Frontal cortex (tissue), 4 donors: Measurements from ENCODE around the gene RAMACL. TPM values are rescaled to one million over a fixed set of nuclear protein-coding genes. Genes with fewer than 3 reads are reported as not detected.

Experiments used
- DNase-seq, 2 donors: peaks; one replicate each; pipeline ENCODE4 v3.0.0; 2012; ENCODE audit warnings: low spot score in 2 of 2
- FAIRE-seq: peaks from 2 replicates; lab custom pipeline; 2012; peaks lifted over from hg19 to GRCh38; lab: Jason Lieb, UNC
- total RNA-seq: library from RNA; depleted of rRNA; stranded (reverse); fragments of >200 nt; gene quantifications from one replicate; pipeline ENCODE4 v1.2.3, GENCODE V29; 2014
- donor health status: control.
- donor health status: control.
- donor health status: control.

RAMACL gene
- total RNA-seq, 1 donor from 2014 or later = 0.82 TPM

DNA sequence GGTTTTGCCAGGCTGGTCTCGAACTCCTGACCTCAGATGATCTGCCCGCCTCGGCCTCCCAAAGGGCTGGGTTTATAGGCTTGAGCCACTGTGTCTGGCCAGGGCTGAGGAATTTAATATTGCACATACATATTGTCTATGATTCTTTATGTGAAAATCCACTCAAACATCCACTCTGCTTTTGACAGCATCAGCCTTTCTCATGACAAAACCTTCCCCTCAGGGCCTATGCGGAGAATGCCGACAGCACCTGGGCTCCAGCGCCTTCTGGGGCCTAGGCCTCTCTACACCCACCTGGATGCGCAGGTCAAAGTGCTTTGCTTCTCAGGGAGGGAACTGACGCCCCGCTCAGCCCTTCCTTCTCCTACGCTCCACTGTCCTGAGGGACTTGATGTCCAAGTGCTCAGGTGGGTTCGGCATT is 5.4 kb downstream of the RAMACL start:
- no peak for FAIRE-seq

DNA sequence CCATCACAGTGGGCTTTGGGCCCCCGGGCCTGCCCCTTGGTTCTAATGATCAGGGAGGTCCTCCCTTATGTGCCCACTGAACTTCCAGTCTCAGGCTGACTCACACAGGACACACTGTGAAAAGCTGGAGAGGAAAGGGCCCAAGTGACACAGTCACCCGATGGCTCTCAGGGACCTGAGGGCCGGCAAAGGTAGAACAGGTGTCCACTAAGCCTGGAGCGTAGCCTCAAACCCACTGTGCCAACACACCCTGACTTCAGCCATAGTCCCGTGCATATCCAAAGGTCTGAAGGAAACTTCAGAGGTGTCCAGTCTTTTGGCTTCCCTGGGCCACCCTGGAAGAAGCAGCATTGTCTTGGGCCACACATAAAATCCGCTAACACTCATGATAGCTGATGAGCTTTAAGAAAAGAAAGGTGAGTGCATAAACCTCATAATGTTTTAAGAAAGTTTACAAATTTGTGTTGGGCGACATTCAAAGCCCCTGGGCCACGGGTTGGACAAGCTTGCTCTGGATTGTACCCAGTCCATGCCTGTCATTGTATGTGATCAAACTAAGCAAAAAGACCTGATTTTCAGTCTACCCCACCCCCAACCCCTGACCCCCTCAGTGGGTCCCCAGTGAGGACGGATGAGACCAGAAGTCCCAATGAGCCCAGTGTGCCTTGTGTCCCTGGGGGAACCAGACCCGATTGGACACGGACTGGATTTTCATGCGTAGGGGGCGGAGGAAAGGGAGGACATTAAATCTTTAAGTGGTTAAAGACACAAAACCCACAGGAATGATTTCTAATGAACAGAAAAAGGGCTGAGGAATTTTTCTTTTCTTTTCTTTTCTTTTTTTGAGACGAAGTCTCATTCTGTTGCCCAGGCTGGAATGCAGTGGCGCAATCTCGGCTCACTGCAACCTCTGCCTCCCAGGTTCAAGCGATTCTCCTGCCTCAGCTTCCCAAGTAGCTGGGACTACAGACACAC is 6.1 kb downstream of the RAMACL start:
- no peak for FAIRE-seq
- no peak for DNase-seq

More for the DNA sequence above, 5.4 kb downstream of the RAMACL start:
- DNase-seq = no peak

- FAIRE-seq (no peak), DNase-seq (no peak)
These were observed 7.1 kb downstream of the RAMACL start for GRCh38 chr6:166579237-166579850.

GRCh38 chr6:166578536-166579236 is 7.8 kb downstream of the RAMACL start:
- no peak for FAIRE-seq
- no peak for DNase-seq

- DNase-seq = no peak
- FAIRE-seq = no peak
These were observed 11.3 kb downstream of the RAMACL start for GRCh38 chr6:166575205-166575604.

GRCh38 chr6:166573511-166574216 is 12.8 kb downstream of the RAMACL start:
- FAIRE-seq (no peak), DNase-seq (no peak)

DNA sequence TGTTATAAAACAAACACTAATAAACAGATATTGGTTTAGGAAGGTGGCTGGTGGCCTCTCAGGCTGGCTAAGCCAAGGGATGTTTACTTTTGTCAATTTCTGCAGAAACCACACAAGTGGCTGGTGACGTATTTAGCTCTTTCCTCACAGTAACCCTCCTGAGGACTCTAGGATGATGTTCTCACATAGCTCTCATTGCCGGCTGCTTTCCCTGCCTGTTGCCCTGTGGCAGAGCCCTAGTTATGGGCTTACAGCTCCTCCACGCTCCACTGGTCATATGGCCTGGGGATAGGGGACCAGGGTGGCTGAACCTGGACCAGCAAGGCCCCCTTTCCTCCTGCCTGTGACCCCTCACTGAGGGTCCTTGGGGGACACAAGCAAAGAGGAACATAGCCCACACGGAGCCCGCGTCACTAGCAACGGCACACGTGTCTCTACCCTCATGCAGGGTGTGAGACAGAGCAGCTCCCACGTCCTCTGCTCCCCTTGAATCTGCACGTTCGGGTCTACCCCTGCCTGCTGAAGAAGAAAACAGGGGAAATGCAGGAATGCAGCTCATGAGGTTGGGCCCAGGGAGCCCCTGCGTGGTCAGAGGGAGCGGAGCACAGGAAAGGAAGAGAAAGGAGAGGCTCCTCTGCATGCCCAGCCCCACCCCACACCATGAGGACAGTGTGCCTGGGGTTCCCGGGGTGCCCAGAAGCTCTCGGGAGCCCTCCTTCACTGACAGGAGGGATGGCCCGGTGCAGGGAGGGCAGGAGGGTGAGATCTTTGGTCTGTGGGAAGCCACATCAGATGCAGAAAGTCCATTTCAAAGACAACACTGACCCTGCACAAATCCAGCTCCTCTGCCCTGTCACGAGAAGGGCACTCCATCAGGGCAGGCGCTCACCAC is 13.9 kb downstream of the RAMACL start:
- DNase-seq = no peak
- FAIRE-seq = no peak

DNA sequence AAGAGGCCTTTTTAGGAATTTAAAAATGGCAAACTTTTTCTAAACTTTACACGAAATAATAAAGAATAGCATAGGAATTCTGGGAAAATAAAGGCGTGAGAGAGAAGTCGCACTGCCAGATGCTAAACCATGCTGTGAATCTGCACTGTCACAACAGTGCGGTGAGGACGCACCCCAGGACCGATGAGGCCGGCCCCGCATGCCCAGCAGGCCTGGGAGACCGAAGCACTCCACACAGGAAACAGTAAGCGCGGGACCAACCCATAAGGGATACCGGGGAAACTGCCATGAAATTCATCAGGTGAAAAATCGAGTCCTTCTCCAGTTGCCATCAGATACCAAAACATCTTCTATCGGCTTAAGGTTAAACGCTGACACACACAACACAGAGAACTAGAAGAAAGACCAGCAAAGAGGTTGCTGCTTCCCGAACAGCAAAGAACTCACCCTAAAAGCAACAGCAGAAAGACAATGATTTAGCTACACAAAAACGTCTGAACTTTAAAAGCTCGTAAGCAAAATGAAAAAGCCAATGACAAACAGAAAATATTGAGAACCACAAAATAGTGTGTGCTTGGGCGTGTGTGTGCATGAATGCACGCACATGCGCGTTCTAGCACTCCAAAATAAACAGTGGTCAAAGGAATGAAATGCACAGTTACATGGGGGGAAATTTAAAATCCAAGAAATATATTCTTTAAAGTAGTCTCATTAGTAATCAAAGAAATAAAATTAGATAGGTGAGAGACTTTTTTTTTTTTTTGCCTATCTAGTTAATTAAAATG is 15.4 kb downstream of the RAMACL start:
- no peak for FAIRE-seq
- no peak for DNase-seq

DNA sequence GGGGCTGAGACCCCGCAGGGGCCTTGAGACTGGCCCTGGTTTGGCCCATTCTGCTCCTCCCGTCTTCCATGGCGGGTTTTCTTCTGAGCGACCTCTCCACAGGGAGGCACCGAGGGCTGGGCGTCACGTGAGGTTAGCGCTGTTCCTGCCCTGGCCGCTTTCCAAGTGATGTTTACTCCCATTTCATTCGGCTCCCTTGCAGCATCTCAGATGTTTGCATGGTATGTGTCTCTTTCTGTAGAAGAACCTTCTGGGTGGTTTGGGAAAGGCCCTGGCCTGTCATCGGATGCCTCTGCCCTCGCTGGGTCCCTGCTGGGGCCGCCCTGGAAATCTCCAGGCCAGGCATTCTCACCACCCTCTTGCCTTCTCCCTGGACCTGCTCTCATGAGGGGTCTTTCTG is 17.3 kb downstream of the RAMACL start:
- FAIRE-seq = no peak
- no peak for DNase-seq

- FAIRE-seq (no peak), DNase-seq (no peak)
These were observed 18.7 kb downstream of the RAMACL start for GRCh38 chr6:166567813-166568212.

GRCh38 chr6:166567107-166567506 is 19.4 kb downstream of the RAMACL start:
- no peak for DNase-seq
- FAIRE-seq = no peak

DNA sequence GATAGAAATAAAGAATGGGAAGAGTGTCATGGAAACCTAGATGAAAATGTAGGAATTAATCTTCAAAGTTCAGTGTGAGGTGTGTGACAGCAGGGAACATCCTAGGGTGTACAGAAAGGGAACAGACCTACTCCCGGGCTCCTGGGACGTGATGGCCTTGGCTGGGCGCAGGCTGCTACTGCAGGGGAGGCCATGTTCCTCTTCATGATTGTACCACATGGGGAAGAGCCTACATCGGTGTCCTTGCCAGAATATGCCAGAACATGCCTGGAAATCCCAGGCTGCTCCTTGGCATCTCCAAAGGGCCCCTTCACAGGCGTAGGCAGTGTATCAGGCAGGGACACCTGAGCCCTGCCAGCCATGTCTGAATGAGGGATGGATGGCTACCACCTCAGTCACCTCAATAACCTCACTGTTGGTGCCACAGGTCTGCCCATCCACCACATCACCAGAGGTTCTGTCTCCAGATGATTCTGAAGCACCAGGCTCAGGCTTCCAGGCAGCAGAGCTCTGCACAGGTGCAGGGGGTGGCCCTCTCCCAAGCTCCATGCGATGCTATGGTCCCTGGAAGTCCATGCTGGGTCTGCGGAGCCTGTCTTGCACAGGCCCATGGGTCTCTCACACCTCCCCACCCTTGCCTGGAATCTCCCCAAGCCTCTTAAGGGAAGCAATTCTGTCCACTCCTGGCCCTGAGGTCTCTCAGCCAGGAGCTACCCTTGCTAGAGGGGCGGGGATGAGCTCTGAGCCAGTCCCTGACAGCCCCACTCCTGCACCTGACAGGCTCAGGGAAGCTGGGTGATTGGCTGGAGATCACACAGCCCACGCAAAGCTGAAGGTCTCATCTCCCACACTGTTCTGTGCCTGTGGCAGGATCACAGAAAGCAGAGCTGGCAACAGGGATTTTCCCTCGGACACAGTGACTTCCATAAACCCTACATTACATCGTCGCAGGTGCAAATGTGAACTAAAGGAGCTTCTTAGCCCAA is 20.2 kb downstream of the RAMACL start:
- DNase-seq (no peak), FAIRE-seq (no peak)

DNA sequence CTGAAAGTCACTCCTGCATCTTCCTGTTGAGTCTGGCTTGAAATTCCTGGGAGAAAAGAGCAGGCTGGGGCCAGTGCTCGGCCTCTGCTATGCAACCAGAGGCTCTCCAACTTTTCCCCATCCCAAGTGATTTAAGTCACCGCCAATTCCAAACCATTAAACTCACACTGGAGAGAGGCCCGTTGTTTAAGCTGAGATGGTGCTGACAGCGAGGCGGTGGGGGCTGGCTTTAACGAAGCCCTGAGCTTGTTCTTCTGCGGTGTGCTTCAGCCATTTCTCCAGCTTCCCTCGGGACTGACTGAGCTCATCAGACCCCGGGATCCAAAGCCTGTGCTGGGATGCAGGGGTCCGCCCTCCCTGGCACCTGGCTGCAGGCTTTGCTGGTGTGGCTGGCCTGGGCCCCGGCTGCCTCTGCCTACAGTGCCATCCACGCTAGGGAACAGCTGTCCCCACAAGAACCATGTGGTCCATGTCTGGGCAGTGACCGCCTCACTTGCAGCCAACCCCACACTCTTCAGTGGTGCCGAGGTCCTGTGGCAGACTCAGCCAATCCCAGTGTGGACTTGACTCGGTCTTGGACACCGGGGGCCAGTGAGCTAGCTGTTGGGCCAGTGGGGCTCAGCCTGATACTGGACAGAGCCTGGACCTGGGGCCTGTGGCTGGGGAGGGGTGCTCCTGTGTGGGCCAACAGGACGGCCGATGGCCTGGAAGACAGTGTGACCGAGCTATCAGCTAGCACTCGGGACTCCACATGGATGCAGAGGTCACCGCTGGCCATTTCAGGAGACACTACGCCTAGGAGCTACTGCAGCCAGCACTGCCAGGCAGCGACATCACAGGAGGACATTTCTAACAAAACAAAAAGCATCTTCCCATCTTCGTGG is 21.2 kb downstream of the RAMACL start:
- DNase-seq = no peak
- FAIRE-seq = no peak

GRCh38 chr6:166563805-166564204 is 22.7 kb downstream of the RAMACL start:
- DNase-seq = no peak
- FAIRE-seq = no peak

DNA sequence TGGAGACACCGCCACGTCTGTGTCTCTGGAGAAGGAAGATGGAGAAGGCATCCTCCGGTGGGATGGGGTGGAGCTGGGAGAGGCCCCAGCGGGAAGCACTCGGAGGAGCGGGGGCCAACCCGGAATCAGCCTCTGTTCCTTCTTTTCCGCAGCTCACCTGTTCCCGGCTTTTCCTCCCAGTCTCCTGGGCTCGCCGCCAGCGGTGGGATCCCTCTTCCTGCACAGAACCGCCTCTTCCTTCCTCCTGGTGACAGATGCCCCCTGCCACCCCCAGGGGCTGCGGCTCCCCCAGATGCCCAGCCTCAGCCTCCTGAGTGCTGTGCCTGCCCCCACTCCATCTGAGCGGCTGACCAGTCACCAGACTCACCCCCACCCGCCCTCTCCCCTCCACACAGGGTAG is 23.3 kb downstream of the RAMACL start:
- DNase-seq (no peak), FAIRE-seq (no peak)

- no peak for FAIRE-seq
- DNase-seq = no peak
These were observed 23.8 kb downstream of the RAMACL start for GRCh38 chr6:166562726-166563125.
